Hindlimb muscle (tissue), 1 donor: Measurements from ENCODE around the gene RASSF8. TPM values are rescaled to one million over a fixed set of nuclear protein-coding genes. Genes with fewer than 3 reads are reported as not detected.
A peak's percentile ranks its signal among the peaks of the same experiment; 100 is the strongest.

ENCODE experiments used
- DNase-seq: peaks from one replicate; pipeline ENCODE4 v3.0.0-alpha.2; 2013
- polyA plus RNA-seq: library from polyadenylated mRNA; unstranded; fragments of 120-200 nt; gene quantifications from one replicate; pipeline ENCODE4 v1.2.1, GENCODE V29; 2013; ENCODE audit not compliant: insufficient read length

The RASSF8 gene, protein sequence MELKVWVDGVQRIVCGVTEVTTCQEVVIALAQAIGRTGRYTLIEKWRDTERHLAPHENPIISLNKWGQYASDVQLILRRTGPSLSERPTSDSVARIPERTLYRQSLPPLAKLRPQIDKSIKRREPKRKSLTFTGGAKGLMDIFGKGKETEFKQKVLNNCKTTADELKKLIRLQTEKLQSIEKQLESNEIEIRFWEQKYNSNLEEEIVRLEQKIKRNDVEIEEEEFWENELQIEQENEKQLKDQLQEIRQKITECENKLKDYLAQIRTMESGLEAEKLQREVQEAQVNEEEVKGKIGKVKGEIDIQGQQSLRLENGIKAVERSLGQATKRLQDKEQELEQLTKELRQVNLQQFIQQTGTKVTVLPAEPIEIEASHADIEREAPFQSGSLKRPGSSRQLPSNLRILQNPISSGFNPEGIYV
- 18.2 TPM for polyA plus RNA-seq

GRCh38 chr12:25958428-25959070 is at the start of gene RASSF8:
TSS of gene RASSF8 (plus strand) at chr12:25958682. CDS start at chr12:26055344, 96,662 bp downstream.
- peak; percentile 90 for DNase-seq

DNA sequence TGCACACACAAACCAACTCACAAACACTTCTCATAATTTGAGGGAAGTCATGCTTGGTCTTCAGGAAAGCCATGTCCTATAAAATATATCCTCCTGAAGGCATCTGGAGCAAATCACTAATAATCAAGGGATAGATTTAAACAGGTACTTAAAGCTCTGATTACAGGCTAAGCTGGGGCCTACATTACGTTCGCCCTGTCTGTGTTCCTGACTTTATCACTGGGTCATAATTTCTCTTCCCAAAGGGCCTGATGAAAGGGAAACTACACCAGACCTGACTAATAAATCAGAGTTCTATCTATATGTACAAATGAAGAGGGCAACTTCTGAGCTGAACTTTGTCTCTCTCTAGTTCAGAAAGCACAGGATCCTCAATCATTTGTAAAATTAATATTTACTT is 43.9 kb upstream of the RASSF8 start:
- no peak for DNase-seq

DNA sequence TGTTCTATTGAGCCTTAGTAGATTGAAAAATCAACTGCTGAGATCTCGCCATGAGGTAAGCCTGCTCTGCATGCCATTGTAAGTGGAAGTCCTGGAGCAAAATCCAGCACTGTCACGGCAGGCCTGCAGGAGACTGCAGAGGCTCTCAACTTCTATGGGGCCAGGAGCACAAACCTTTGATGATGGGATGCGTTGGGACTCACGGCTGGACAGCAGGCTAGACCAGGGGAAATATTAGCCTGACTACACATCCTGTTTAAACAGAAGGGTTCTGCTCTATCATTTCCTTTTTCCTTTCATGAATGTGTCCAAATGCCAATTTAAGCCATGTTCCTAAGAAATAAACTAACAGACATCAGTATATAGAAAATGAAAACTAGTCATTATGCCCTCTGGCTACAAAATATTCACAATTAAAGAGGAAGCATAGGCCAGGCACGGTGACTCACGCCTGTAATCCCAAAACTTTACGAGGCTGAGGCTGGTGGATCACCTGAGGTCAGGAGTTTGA is 33.9 kb upstream of the RASSF8 start:
- no peak for DNase-seq

GRCh38 chr12:25925064-25925463 is 33.4 kb upstream of the RASSF8 start:
- DNase-seq: no peak

DNA sequence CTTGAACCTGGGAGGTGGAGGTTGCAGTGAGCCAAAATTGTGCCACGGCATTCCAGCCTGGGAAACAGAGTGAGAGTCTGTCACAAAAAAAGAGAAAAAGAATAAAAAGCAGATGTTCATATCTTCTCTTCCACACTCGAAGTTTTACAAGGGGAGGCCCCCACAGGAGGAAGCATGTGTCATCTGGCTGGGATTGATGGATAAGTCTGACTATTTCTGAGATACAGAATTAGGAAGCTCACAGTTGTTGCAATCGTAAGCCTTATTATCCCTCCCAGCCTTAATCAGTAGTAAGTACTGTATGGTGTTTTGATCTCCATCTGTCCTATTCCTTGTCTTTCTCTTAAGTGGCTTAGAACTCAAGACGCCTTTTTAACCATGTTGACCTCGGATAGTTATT is 31.9 kb upstream of the RASSF8 start:
- DNase-seq: no peak

DNA sequence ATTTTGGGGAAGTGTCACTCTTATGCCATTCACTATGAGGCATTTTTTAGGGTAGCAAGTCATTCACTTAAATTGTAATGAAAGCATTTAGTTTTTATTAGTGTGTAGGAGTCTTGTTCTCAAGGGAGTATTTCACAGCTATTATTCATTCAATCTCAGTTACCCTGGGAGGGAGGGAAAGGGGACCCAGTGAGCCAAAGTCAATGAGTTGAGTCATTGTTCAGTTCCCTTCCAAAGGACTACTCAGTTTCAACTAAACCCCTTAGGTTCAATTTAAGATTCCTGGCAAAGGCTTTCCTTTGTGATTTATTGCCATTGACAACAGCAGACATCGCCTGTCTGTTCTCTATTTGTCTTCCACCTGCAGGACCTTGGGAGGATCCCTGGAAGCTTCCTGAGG is 29.3 kb upstream of the RASSF8 start:
- no peak for DNase-seq

DNA sequence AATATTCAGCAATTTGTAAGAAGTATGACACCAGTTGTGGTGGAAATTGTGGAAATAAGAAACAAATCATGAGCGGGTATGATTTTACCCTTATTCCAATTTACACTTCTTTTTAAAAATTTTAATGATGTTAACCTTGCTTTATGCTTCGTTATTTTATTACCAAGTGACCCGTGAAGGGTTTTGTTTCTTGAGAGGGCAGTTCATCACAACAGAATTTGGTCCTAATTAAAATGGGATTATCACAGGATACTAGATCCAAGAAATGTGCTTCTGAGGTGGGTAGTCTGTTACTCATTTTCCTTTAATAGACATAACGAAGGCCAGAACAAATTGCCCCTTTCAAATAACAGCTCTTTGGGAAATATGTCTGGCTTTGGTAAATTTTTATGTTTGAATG is 25.5 kb upstream of the RASSF8 start:
- DNase-seq: no peak

GRCh38 chr12:25934456-25934855 is 24.0 kb upstream of the RASSF8 start:
- no peak for DNase-seq

DNA sequence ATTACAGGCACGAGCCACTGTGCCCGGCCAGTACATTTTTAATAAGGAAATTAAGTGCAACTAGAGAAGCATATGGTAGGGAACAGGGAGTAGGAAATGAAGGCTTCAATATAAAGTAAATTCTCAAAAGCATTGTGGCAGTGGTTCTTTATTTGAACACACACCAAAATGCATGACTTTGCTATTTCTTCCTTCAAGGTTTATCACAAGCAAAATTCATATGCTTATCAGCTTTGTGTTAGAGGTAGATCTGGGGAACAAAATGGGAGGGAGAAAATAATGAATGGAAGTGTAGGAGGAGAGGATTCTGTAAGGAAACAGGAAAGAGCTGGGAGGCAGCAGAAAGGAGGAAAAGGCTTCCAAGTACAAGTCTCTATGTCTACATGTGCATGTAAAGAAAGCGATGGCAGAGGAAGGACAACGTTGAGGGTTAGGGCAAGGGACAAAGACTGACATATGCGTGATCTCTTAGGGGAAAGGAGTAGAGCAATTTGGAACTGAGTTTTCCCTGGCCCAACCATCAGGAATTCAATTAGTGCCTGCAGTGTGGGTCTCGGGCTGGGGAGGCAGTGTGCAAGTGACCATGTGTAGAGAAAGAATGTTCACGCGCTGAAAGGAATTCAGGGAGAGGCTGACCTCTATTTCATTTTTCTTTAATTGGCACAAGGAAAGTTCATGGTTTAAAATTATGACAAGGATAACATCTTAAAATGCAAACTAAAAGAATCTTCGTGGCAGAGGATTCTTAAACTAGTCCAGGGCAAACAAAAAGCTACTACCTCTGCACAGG is 22.9 kb upstream of the RASSF8 start:
- DNase-seq: no peak

- DNase-seq: no peak
Measured at GRCh38 chr12:25937096-25937495, 21.4 kb upstream of the RASSF8 start.

DNA sequence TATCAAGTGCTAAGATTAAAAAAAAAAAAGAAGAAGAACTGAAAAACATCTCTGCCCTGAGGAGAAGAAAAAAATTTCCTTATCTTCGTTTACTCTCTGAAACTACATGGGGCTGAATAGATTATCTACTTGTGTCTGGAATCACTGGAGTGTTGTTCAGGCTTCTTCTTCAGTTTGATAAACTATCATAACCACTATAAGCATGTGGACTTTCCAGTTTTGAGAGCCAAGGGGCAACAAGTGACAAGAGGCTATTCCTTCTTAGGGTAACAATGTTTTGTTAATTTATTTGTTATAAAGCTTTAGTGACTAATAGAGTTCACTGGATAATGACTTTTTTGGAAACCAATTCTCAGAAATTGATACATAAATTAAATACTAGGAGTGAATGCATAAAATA is 19.9 kb upstream of the RASSF8 start:
- DNase-seq: no peak

- DNase-seq: no peak
Measured at GRCh38 chr12:25939606-25940005, 18.9 kb upstream of the RASSF8 start.

- no peak for DNase-seq
Measured at GRCh38 chr12:25940886-25941285, 17.6 kb upstream of the RASSF8 start.

DNA sequence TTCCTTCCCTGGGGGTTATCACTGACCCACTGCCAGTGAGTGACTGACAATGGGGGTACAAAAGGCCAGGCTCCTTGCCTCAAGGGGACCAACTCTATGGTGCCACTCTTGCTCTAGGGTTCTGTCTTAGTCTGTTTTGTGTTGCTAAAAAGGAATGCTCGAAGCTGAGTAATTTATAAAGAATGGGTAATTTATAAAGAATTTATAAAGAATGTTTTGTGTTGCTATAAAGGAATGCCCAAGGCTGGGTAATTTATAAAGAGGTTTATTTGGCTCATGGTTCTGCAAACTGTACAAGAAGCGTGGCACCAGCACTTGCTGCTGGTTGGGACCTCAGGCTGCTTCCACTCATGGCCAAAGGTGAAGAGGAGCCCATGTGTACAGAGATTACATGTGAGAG is 15.8 kb upstream of the RASSF8 start:
- DNase-seq: no peak

DNA sequence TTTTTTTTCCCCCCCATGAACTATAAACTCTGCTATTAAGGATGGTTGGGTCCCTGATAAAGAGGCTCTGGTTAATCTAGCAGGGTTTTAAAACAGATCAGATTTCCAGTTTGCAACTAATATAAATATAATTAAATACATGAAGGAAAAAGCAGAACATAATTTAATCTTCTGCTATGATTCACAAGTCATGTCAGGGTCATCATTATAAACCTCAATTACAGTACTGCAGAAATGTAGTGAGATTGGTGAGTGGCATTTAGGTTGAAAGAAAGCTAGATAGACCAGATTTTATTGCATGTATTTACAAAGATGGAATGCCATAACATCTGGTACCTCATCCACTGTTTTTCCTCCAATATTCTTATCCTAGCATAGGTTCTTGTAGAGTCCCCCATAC is 14.5 kb upstream of the RASSF8 start:
- DNase-seq: no peak

DNA sequence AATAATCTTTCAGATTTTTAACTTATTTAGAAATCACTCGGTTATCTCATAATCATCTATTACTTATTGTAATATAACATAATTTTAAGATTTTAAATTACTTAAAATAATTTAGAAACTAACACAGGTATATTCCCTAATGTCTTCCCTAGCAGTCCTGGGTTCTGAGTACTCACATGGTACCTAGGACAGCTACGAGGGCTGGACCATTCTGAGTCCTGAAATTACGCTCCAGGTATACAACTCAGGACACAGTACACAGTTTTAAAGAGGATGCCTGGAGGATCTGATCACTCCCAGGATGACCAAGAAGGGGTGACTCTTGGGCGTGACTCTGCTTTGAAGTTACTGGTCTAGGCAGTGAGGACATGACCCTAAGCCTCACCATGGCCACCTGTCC is 9.1 kb upstream of the RASSF8 start:
- no peak for DNase-seq

DNA sequence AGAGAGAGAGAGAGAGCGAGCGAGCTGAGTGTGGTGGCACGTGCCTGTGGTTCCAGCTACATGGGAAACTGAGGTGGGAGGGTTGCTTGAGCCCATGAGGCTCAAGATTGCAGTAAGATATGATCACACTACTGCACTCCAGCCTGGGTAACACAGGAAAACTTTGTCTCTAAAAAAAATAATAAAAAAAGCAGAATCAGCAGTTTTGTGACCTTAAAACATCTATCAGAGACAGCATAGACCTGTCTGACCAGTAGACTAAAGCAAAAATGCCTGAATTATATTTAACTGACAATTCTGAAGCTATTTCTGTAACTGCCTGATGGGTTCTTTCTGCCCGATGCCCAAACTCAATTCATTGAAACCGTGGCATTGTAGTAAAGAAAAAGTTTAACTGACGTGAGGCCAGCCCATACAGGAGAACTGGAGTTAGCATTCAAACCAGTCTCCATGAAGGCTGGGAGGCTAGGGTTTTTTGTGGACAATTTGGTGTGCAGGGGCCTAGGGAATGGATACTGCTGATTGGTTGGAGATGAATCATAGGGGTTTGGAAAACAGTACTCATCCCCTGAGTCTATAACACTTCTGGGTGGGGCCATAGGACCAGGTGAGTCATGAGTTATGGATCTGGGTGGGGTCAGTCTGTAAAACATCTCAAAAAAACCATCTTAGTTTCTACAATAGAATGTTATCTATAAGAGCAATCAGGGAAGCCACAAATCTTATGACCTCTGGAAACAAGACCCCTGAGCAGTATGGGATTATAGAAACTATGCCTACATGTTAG is 8.0 kb upstream of the RASSF8 start:
- no peak for DNase-seq

- DNase-seq: no peak
Measured at GRCh38 chr12:25957793-25958427, 572 bp upstream of the RASSF8 start.

- peak; percentile 59 for DNase-seq
Measured at GRCh38 chr12:25959071-25959961, 834 bp downstream of the RASSF8 start.

- no peak for DNase-seq
Measured at GRCh38 chr12:25960143-25960542, 1.7 kb downstream of the RASSF8 start.

- DNase-seq: no peak
Measured at GRCh38 chr12:25960961-25961360, 2.5 kb downstream of the RASSF8 start.
